Hepatocyte (in vitro differentiated cells): ENCODE measurements around the gene GZF1. TPM values are rescaled to one million over a fixed set of nuclear protein-coding genes. Genes with fewer than 3 reads are reported as not detected.

ENCODE experiments used
- DNase-seq: peaks from one replicate; pipeline ENCODE4 v3.0.0-alpha.2; 2016; ENCODE audit warnings: low spot score
- H2AFZ ChIP-seq: fragments of 200-600 bp; sonication (generic); 2 replicates; pipeline ENCODE4 v1.6.0; 2016; ENCODE audit warnings: antibody characterized with exemption, mild to moderate bottlenecking
- H3K27ac ChIP-seq: fragments of 200-600 bp; sonication (generic); 2 replicates; pipeline ENCODE4 v1.5.1; 2016; ENCODE audit warnings: mild to moderate bottlenecking
- H3K27me3 ChIP-seq: fragments of 200-600 bp; sonication (generic); 2 replicates; pipeline ENCODE4 v1.6.1; 2016
- H3K36me3 ChIP-seq: fragments of 200-600 bp; sonication (generic); replicated peaks from 2 replicates; pipeline ENCODE4 v1.5.1; 2016; ENCODE audit warnings: low read depth; ENCODE audit not compliant: insufficient read depth
- H3K4me1 ChIP-seq: fragments of 200-600 bp; sonication (generic); 2 replicates; pipeline ENCODE4 v1.5.1; 2016; ENCODE audit warnings: mild to moderate bottlenecking, moderate library complexity; ENCODE audit not compliant: insufficient read depth
- H3K4me2 ChIP-seq: fragments of 200-600 bp; sonication (generic); 2 replicates; pipeline ENCODE4 v1.6.0; 2016
- H3K4me3 ChIP-seq: fragments of 200-600 bp; sonication (generic); 2 replicates; pipeline ENCODE4 v1.5.1; 2016; ENCODE audit warnings: mild to moderate bottlenecking
- H3K79me2 ChIP-seq: fragments of 200-600 bp; sonication (generic); 2 replicates; pipeline ENCODE4 v1.6.0; 2017; ENCODE audit warnings: mild to moderate bottlenecking
- H3K9me2 ChIP-seq: fragments of 200-600 bp; sonication (generic); replicated peaks from 2 replicates; pipeline ENCODE4 v1.6.0; 2017; ENCODE audit warnings: mild to moderate bottlenecking; ENCODE audit not compliant: insufficient read depth
- H3K9me3 ChIP-seq: fragments of 200-600 bp; sonication (generic); 2 replicates; pipeline ENCODE4 v1.5.1; 2016; ENCODE audit warnings: low read depth, mild to moderate bottlenecking
- H4K20me1 ChIP-seq: fragments of 200-600 bp; sonication (generic); 2 replicates; pipeline ENCODE4 v1.6.0; 2016; ENCODE audit warnings: mild to moderate bottlenecking; ENCODE audit not compliant: insufficient read depth, poor library complexity, severe bottlenecking
- EZH2 ChIP-seq: fragments of 200-600 bp; sonication (generic); IDR thresholded peaks from 2 replicates; pipeline ENCODE4 v1.6.1; 2016; ENCODE audit warnings: antibody characterized with exemption, mild to moderate bottlenecking, borderline replicate concordance
- EZH2phosphoT487 ChIP-seq: fragments of 200-600 bp; sonication (generic); IDR thresholded peaks from one replicate; pipeline ENCODE4 v1.6.1; 2018; ENCODE audit warnings: antibody characterized with exemption, mild to moderate bottlenecking, low read depth, moderate library complexity; ENCODE audit not compliant: unreplicated experiment, severe bottlenecking
- WGBS: methylation state at CpG from one replicate; pipeline ENCODE4 v1.1.6; 2016; ENCODE audit warnings: low lambda C conversion rate; ENCODE audit errors: missing lambda C conversion rate; 5-methylcytosine and 5-hydroxymethylcytosine counted together
- polyA plus RNA-seq: library from polyadenylated mRNA; unstranded; fragments of >200 nt; fragmentation: Nextera tagmentation; extraction: Ambion mirVana; gene quantifications from 2 replicates; pipeline ENCODE4 v1.2.1, GENCODE V29; 2016
- total RNA-seq: library from RNA; depleted of rRNA; stranded (reverse); fragments of >200 nt; gene quantifications from 2 replicates; pipeline ENCODE4 v1.2.3, GENCODE V29; 2014
- TF ChIP-seq, protein P1 (sequence below): fragments of 200-600 bp; sonication (generic); IDR thresholded peaks from 2 replicates; pipeline ENCODE4 v1.5.1; 2016; ENCODE audit warnings: antibody characterized with exemption, mild to moderate bottlenecking; ENCODE audit not compliant: poor library complexity

GZF1 gene
- total and polyA plus RNA-seq, 2 experiments from 2014 or later, result 8.8 to 17.8 TPM

GRCh38 chr20:23390091-23390774 is 28.3 kb downstream of the GZF1 start:
- Histone ChIP-seq H3K9me2 (no peaks in the 10 kb centered on the region), H3K27ac (no peak overlapping the region), H3K4me1 (no peaks in the 10 kb centered on the region), H4K20me1 (peaks cover 6% of the 10 kb centered on the region), H3K9me3 (no peaks in the 10 kb centered on the region), H2AFZ (no peak overlapping the region), H3K27me3 (no peaks in the 10 kb centered on the region), H3K4me2 (no peak overlapping the region), H3K4me3 (no peak overlapping the region), H3K36me3 (peaks cover 6% of the 10 kb centered on the region), H3K79me2 (peaks cover 5% of the 10 kb centered on the region)
- DNase-seq, result no peak
- no peak for TF ChIP-seq EZH2
- no peak for TF ChIP-seq EZH2phosphoT487
- TF ChIP-seq, protein P1, sequence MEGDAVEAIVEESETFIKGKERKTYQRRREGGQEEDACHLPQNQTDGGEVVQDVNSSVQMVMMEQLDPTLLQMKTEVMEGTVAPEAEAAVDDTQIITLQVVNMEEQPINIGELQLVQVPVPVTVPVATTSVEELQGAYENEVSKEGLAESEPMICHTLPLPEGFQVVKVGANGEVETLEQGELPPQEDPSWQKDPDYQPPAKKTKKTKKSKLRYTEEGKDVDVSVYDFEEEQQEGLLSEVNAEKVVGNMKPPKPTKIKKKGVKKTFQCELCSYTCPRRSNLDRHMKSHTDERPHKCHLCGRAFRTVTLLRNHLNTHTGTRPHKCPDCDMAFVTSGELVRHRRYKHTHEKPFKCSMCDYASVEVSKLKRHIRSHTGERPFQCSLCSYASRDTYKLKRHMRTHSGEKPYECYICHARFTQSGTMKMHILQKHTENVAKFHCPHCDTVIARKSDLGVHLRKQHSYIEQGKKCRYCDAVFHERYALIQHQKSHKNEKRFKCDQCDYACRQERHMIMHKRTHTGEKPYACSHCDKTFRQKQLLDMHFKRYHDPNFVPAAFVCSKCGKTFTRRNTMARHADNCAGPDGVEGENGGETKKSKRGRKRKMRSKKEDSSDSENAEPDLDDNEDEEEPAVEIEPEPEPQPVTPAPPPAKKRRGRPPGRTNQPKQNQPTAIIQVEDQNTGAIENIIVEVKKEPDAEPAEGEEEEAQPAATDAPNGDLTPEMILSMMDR, result no peak
- WGBS, result 95% methylated on average over 1 of the region's 1 CpG

GRCh38 chr20:23391707-23392310 is 29.8 kb downstream of the GZF1 start:
- DNase-seq, result no peak
- H3K9me3 ChIP-seq, result no peaks in the 10 kb centered on the region
- TF ChIP-seq EZH2phosphoT487, result no peak
- TF ChIP-seq, protein P1, result no peak
- no peak overlapping the region for H2AFZ ChIP-seq
- H3K4me3 ChIP-seq, result no peak overlapping the region
- 93% methylated on average over 4 of the region's 4 CpGs for WGBS
- peaks cover 6% of the 10 kb centered on the region for H3K79me2 ChIP-seq
- H3K36me3 ChIP-seq, result peaks cover 6% of the 10 kb centered on the region
- H3K4me1 ChIP-seq, result no peaks in the 10 kb centered on the region
- no peaks in the 10 kb centered on the region for H3K27me3 ChIP-seq
- no peak overlapping the region for H3K27ac ChIP-seq
- no peak overlapping the region for H3K4me2 ChIP-seq
- H4K20me1 ChIP-seq, result peaks cover 6% of the 10 kb centered on the region
- H3K9me2 ChIP-seq, result no peaks in the 10 kb centered on the region

GRCh38 chr20:23393996-23394775 is 32.2 kb downstream of the GZF1 start:
- peaks cover 11% of the 10 kb centered on the region for H4K20me1 ChIP-seq
- WGBS, result 98% methylated on average over 4 of the region's 4 CpGs
- H3K4me1 ChIP-seq, result no peaks in the 10 kb centered on the region
- no peaks in the 10 kb centered on the region for H3K27me3 ChIP-seq
- no peak overlapping the region for H2AFZ ChIP-seq
- H3K4me2 ChIP-seq, result no peak overlapping the region
- TF ChIP-seq EZH2 (no peak), EZH2phosphoT487 (no peak)
- TF ChIP-seq, protein P1, result no peak
- no peaks in the 10 kb centered on the region for H3K9me2 ChIP-seq
- peaks cover 6% of the 10 kb centered on the region for H3K36me3 ChIP-seq
- H3K4me3 ChIP-seq, result no peak overlapping the region
- H3K27ac ChIP-seq, result no peak overlapping the region
- H3K9me3 ChIP-seq, result no peaks in the 10 kb centered on the region
- DNase-seq, result no peak
- peaks cover 11% of the 10 kb centered on the region for H3K79me2 ChIP-seq
